HG03457 (cell line): ENCODE results near the gene MAP7D2.
A peak's percentile ranks its signal among the peaks of the same experiment; 100 is the strongest.
"Not testable (repeated sequence)": the region's sequence is repeated elsewhere in the genome, so short reads cannot be mapped to it uniquely, and the experiment has no call there.

Experiments used
- ATAC-seq: cut with Tn5 transposase; IDR thresholded peaks from one replicate; pipeline ENCODE4 v1.9.1; 2021; ENCODE audit warnings: moderate number of reproducible peaks; ENCODE audit not compliant: unreplicated experiment

Gene MAP7D2

GRCh38 chrX:20116577-20117240 lies at the start of gene MAP7D2:
MAP7D2 (minus strand) TSS chrX:20116907; CDS start chrX:20116879, 28 bp downstream.
- ATAC-seq: no peak

DNA sequence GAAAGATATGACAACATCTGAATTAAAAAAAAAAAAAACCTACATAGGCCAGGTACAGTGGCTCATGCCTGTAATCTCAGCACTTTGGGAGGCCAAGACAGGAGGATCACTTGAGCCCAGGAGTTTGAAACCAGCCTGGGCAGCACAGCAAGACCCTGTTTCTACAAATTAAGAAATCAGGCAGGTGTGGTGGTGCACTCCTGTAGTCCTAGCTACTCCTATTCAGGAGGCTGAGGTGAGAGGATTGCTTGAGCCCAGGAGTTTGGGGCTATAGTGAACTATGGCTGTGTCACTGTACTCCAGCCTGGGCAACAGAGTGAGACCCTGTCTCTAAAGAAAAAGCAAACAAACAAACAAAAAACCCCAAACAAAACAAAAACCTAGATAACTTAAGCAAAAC lies 45.8 kb upstream of the MAP7D2 start:
- not testable (repeated sequence) for ATAC-seq

DNA sequence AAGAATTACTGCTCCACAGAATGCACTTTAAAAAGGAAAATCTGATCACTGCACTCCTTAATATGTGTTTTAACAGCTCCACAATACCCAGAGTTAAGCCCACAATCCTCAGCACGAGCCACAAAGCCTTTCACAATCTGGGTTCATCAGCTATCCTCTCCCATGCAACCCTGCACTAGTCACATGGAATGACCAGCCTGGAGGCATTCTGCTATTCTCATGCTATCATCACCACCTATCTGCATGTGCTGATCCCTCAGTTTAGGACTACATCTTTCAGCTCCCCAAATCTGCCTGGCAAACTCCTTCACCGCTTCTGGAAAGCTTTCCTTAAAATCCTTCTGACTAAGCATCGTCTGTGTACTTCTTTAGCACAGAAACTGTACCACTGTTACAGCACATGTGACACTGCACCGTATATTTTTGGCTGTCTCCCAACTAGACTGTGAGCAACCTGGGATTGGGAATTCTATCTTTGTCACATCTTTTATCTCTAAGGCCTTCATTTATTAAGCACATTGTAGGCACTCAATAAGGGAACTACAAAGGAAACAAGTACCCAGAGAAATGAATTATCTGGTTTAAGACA lies 43.2 kb upstream of the MAP7D2 start:
- ATAC-seq: no peak

- ATAC-seq: no peak
Measured at GRCh38 chrX:20151689-20152088, 35.0 kb upstream of the MAP7D2 start.

- no peak for ATAC-seq
Measured at GRCh38 chrX:20149326-20149725, 32.6 kb upstream of the MAP7D2 start.

DNA sequence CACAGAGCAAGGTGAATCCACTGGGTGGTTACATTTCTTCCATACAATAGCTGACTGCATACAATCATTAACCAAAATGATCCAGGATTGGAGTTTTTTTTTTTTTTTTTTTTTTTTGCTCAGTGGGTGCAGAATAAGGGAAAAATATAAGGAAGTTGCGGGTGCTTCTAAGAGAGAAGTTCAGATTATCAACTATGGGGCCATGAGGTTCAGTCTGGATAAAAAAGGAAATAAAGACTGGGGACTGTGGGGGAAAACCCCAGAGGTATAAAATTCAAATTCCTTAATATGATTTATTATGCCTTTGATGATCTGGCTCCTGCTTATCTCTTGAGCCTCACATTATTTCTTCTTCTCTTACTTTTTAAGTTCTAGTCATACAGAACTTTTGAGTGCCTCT lies 30.9 kb upstream of the MAP7D2 start:
- no peak for ATAC-seq

DNA sequence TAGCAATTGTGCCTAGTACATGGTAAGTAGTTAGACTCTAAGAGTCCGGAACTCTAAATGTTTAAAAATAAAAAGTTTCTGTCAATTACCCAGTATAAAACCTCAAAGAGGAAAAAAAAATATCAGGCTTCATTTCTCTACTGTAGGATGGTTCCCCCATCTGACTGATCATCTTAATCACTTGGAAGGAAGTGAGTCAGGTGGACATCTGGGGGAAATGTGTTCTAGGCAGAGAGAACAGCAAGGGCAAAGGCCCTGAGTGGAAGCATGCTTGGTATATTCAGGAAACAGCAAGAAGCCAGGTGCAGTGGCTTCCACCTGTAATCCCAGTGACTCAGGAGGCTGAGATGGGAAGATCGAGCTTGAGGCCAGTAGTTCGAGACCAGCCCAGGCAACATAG lies 27.8 kb upstream of the MAP7D2 start:
- ATAC-seq: no peak

DNA sequence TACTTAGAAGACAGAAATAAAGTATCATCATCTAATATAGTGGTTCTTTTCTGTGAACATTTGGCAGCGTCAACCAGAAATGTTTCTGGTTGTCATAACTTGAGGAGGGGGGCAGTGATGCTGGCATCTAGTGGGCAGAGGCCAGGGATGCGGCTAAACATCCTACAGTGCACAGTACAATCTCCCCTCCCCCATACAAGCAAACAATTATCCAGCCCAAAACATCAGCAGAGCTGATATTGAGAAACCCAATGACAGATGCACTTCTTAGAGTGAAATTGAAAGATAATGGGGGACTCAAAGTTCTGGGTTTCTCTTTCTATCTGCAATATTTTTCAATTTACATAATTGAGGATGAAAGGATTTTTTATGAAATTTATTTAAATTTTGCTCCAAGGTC lies 26.9 kb upstream of the MAP7D2 start:
- no peak for ATAC-seq

DNA sequence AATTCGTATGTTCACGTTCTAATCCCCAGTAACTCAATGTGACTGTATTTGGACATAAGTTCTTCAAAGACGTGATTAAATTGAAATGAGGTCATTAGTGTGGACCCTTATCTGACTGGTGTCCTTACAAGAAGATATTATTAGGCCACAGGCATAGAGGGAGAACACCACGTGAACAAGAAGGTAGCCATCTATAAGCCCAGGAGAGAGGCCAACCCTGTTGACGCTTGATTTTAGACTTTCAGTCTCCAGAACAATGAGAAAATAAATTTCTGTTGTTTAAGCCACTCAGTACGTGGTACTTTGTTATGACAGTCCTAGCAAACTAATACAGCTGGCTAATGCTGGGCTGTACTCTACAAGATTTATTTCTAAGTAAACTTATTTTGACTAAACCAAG lies 26.4 kb upstream of the MAP7D2 start:
- ATAC-seq: no peak

DNA sequence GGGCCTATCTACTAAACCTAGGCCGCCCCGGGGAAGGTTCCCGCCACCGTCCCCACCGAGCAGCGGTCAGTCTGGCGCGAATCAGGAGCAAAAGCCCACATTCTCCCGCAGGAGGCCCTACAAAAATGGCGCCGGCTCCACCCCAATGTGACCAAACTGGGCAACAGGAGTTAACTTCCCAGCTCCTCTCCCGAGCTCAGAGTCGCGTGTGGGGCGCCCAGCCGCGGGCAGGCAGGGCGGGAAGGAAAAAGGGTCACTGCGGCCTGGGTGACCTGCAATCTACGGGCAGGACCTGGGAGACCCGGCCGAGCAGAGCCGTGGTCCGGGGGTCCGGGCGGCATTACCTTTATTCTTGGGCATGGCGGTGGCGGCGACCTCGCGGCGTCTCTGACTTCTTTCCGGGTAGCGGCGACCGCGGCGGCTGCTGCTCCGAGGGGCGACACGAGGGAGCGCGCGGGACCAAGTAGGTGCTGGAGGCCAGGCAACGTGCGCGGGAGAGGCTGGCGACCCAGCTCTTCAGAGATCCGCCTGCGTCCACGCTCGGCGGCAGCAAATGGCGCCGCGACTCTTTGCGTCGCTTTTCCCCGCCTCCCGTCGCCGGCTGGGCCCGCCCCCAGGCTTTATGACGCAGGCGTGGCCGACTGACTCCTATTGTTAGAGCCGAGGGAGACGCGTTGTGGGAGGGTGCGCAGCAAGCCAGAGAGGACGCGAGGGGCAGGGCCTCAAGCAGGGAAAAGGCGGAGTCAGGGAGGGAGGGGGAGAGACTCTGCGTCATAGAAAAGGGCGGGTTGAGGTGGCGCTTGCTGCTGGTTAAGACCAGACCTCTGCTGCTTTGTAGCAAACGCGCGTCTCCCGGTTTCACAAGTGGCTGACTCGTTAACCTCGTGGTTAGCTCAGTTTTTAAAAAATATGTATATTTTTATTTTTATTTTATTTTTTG lies 24.8 kb upstream of the MAP7D2 start, which contains the start of gene EIF1AX:
Gene EIF1AX (minus strand): TSS at position 558 of the 940 bp plus-strand sequence. CDS start 198 bp downstream, at position 360.
- peak; percentile 98 for ATAC-seq

DNA sequence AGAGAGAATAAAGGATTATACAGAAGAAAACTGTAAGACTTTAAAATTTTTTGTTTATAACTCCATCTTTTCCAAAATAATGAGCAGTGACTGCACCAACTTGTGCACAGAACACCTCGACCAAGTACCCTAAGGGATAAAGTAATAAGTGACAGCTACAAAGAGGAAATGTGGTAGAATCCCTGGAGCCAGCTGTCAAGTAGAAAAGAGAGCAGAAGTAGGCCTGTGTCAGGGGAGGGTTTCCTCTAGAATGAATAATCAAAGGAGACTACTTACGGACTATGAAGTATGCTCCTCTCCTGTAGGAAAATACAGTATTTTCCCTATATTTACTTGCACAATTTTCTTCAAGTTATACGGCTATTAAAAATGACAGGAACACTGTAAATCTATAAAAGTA lies 23.7 kb upstream of the MAP7D2 start:
- no peak for ATAC-seq

DNA sequence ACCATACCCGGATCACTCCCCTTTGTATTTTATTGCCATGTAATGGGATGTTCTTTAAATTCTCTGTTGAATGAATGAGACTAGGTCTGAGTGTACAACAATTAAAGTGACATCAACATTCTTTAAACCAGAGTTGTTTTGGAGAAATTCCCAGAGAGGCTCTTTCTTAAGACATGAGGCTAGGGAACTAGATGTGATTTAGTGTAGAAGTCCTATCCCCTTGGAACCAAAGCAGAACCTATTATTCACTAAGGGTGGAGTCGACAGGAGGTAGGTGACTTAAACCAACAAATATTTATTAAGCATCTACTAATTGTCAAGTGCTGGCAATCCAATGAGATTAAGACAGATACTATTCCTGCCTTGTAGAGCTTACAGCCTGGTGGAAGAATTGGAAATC lies 23.3 kb upstream of the MAP7D2 start:
- ATAC-seq: no peak

- no peak for ATAC-seq
Measured at GRCh38 chrX:20135944-20136343, 19.2 kb upstream of the MAP7D2 start.

DNA sequence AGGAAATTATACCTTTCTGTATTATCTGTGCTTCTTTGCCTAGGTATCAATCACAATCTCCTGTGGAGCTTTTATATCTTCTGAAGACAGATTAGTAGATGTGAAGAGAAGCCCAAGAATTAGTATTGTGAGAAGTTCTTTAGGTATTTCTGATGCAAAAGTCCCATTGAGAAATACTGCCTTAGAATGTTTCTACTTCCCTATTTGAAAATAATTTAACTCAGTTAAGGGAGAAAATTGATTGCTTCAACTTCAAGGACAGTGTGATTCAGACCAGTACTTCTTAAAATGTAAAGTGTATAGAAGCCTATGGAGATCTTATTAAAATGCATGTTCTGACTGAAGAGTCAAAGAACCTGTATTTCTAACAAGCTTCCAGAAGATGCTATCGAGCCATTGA lies 16.0 kb upstream of the MAP7D2 start:
- no peak for ATAC-seq

DNA sequence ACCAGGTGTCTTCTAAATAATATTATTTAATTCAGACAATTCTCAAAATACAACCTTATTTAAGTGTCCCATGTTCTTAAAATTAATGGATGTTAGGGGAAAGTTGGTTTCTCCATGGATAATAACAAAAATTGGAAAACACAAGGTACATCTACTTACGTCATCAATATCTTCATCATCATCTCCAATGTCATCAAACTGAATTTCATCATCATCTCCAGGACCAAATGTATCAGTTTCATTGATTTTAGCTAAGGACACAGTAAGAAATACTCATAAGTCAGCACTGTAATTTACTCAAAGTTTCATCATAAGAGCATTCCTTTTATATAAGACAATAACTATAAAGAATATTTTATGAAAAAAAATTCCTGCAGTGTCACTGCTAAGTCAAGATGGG lies 13.7 kb upstream of the MAP7D2 start:
- no peak for ATAC-seq

DNA sequence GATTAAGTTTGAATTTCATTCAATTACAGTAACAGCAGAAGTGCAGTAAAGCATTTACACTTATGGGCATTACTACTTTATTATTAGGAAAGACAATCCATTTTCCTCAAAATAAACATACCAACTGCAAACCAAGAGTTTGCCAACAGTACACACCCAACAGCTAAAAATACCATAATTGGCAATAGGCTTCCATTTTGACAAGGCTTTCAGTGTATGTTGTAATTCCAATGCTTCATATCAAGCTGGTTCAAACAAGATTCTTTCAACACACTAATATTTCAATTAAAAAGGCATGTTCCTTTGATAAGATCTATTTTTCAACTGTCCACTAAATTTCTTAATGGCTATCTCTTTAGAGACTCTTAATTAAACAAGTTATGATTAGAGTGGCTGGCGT lies 12.8 kb upstream of the MAP7D2 start:
- no peak for ATAC-seq

DNA sequence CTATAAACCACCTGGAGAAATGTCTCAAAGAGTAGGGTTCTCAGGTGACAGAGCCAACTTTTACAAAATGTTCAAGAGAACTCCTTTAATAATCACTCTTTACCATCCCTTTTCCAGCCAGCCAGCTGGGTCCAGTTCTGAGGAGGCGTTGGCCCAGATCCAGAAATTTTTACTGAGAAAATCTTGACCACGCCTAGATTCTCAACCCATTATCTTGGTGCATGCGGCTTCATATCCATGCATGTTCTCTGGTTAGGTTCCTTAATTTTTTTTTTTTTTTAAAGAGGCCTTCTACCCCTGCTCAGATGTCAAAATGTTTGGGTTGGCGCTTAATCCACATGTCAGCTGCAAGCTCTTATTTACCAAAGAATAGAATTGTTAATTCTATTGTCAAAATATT lies 12.0 kb upstream of the MAP7D2 start:
- ATAC-seq: no peak

- not testable (repeated sequence) for ATAC-seq
Measured at GRCh38 chrX:20127440-20127839, 10.7 kb upstream of the MAP7D2 start.

DNA sequence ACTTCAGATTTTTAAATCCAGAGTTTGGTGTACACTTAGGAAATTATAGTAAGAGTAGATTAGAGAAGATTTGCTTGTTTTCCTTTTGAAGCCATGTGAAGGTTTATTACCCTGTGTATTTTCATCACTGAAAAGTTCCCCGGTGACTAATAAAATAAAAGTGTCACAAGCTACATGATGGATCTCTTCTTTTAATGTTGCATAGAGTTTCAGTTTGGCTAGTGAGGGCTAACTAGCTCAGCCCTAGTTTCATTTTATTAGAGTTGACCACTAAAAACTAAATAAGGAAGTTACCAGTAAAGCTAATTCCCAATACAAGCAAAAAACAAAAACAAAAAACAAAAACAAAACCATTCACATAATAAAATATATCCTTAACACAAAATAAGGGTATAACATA lies 10.1 kb upstream of the MAP7D2 start:
- not testable (repeated sequence) for ATAC-seq

DNA sequence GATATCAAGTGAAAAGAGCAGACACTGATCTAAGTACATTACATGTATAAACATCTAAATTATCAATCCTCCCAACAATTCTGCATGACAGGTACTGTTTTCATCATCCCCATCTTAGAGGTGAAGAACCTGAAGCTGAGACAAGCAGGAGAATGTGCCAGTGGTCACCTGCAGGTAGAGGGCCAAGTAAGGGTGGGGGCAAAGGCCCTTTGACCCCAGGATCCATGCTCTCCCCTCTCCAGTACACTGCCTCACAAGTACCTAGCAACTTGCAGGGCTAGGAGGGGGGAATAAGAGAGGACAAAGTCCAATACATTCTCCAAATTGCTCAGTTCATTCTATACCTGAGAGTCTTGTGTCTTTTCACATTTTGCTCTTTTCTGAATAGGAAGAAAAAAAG lies 8.3 kb upstream of the MAP7D2 start:
- ATAC-seq: no peak

DNA sequence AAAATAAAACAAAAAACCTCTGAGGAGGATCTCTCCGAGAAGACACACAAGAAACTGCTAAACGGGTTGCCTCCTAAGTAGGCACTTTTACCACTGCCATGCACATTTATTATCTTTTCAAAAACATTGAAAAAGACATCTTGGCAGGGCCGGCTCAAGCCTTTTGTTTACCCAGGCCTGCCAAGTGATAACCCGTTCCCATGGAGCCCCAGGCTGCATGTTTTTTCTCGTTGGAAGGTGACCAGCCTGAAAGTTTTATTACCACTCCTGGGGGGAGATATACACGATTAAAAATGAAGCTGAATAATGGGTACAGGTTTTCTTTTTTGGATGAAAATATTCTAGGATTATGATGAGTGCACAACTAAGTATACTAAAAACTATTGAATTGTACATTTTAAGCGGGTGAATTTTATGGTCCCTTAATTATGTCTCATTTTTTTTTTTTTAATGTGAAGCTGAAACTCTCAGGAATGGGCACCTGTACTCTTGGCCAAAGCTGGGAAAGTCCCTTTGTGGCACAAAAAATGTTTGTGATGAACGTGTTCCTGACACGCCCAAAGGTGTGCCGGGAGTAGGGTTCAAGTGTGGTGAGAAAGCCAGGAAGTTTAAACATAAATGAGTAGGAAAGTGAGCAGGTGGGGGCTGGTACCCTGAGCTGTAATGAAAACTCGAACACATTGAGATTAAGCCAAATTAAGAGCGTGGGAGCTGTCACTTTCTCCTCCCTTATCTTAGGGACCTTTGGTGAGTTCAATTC lies 1.5 kb upstream of the MAP7D2 start:
- ATAC-seq: no peak
